Mucosa of stomach (tissue), 1 donor: ENCODE results near the gene MEF2C.

Experiments
- H3K27me3 ChIP-seq: one replicate; pipeline ENCODE4 v1.7.0; 2013; ENCODE audit warnings: mild to moderate bottlenecking, low read length; ENCODE audit not compliant: control insufficient read depth, insufficient read depth
- H3K36me3 ChIP-seq: one replicate; pipeline ENCODE4 v1.7.0; 2013; ENCODE audit warnings: low read length; ENCODE audit not compliant: control insufficient read depth, insufficient read depth
- H3K4me1 ChIP-seq: one replicate; pipeline ENCODE4 v1.7.0; 2013; ENCODE audit warnings: mild to moderate bottlenecking, low read length; ENCODE audit not compliant: control insufficient read depth, insufficient read depth
- H3K4me3 ChIP-seq: one replicate; pipeline ENCODE4 v1.7.0; 2013; ENCODE audit warnings: low read length
- H3K9ac ChIP-seq: one replicate; pipeline ENCODE4 v1.7.0; 2013; ENCODE audit warnings: mild to moderate bottlenecking, low read length, moderate library complexity
- H3K9me3 ChIP-seq: one replicate; pipeline ENCODE4 v1.7.0; 2013; ENCODE audit warnings: mild to moderate bottlenecking, low read length, moderate library complexity; ENCODE audit not compliant: control insufficient read depth
- donor health status: Pancreatic carcinoma.

Gene MEF2C

DNA sequence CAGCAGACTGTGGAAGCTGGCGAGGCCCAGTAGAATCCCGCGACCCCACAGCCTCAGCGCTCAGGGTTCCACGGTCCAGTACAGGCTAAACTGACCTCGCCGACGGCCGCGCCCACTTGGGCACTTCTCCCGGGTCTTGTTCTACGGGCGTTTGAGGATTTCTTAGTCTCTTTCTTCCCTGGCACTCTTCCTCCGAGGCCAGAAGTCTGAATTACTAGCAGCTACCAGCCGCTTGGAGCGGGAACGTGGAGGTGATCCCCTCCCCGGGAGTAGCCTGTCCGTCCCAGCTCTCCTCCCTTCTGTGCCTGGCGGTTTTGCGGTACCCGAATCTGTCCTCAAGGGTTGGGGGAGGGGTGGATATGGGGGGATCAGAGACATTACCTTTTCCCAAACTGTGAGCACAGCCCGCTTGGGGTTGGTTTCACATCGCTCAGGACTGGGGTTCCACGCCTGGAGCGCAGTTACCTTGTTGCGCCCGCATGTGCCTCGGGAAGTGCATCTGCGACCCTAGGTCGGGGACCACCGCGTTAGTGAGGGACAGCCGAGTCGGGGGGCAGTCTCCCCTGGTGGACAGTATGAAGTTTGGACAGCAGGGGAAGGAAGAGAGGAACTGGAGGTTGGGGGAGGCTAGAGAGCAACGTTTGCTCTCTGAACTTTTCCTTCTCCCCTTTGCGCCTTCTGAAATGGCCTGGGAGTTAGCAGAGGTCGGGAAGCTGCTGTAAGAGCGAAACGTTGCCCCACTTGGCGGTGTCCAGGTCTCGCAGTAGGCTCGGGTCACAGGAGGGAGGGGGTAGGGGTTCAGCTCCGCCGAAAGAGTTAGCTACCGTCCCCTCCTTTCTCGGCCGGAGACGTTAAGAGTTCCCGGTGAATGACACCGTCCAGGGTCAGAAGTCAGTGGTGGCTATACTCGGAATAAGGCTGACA, 190.8 kb downstream of the MEF2C start:
- H3K9me3 ChIP-seq = no peaks in the 10 kb centered on the region
- H3K27me3 ChIP-seq = peaks cover 92% of the 10 kb centered on the region
- peaks cover 5% of the 10 kb centered on the region for H3K4me1 ChIP-seq
- no peak overlapping the region for H3K4me3 ChIP-seq
- H3K9ac ChIP-seq = no peak overlapping the region
- no peaks in the 10 kb centered on the region for H3K36me3 ChIP-seq

DNA sequence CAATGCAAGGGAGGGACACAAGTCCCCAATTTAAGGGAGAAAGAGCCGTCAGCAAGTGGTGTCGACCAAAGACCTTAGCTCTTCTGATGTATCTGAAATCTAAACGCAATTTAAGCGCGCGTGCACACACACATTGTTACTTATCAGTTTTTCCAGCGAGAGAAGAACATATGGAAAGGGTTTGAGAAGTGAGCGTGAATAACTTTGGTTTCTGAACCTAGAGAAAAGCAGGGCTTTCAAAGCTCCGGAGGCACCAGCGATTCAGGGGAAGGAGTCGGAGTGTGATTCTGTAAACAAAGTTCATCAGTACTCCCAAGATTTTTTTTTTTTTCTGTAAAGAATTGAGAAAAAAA, 191.8 kb downstream of the MEF2C start:
- H3K36me3 ChIP-seq = no peaks in the 10 kb centered on the region
- H3K27me3 ChIP-seq = peaks cover 98% of the 10 kb centered on the region
- no peak overlapping the region for H3K4me3 ChIP-seq
- H3K9ac ChIP-seq = no peak overlapping the region
- peaks cover 5% of the 10 kb centered on the region for H3K4me1 ChIP-seq
- no peaks in the 10 kb centered on the region for H3K9me3 ChIP-seq

DNA sequence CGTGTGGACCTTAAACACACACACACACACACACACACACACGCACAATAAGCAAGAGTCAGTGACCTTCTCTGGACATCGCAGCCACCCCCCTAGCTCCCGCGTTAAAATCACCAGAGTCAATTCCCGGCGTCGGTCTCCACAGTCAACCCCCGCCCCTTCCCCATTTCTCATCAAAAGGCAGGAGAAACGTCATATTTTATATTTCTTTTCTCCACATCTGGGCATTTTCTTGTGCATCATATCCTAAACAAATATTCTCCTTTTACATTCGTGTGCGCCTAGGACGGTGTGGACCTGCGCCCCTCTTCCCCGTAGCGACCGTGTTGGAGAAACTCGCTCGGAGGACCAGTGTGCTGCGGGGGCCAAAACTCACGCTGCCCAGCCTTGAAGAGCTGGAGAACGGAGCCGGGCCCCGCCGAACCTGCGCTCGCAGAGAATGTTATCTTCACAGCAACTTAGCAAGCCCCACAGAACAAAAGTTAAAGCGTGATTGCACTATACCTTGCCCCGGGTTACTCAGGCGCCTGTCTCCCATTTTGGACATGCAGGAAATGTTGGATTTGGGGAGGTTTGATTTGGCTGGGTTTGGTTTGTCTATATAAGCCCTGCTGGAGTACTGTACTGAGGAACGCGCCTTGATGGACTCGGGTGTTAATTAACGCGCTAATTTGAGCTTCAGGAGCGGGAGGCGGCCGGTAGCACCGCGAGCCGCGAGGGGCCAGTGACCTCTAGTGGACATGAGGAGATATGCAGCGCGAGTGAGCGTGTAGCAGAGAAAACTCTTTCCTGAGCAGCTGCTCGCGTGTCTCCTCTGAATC, 192.4 kb downstream of the MEF2C start:
- H3K4me1 ChIP-seq = peaks cover 5% of the 10 kb centered on the region
- peaks cover 98% of the 10 kb centered on the region for H3K27me3 ChIP-seq
- H3K36me3 ChIP-seq = no peaks in the 10 kb centered on the region
- H3K9ac ChIP-seq = no peak overlapping the region
- no peaks in the 10 kb centered on the region for H3K9me3 ChIP-seq
- H3K4me3 ChIP-seq = no peak overlapping the region

DNA sequence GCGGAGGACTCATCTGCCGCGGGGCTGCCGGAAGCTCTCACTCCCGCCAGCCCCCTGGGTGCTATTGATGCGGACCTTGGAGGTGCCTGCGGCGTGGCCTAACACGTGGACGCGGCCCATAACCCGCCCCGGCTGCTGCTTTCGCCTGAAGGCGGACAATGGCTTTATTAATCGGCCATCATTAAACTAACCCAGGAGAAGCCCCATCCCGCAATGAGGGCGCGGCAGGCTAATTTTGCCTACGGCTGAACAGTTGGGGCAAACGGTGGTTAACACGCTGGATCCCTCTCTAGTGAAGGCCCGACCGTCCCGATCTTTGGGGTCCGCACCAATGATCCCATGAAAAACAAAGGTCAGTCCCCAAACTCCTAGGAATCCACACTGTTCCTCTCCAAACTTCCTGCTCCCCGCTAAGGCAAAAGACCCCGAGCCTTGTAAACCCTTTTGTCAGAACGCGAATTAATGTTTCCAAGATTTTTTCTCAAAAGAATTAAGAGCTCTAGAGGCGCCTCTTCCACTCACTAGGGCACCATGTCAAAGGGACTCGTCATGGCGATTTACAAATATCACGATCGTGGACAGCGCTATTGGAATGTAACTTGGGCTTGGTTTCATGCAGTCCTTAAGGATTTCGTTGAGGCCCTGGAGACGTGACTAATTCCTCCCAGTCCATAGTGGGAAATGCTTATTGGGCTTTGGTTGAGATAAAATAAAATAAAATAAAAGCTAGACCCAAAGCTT, 193.1 kb downstream of the MEF2C start:
- Histone ChIP-seq H3K36me3 (no peaks in the 10 kb centered on the region), H3K9me3 (no peaks in the 10 kb centered on the region), H3K27me3 (peaks cover 100% of the 10 kb centered on the region), H3K9ac (no peak overlapping the region), H3K4me3 (no peak overlapping the region), H3K4me1 (peaks cover 5% of the 10 kb centered on the region)

DNA sequence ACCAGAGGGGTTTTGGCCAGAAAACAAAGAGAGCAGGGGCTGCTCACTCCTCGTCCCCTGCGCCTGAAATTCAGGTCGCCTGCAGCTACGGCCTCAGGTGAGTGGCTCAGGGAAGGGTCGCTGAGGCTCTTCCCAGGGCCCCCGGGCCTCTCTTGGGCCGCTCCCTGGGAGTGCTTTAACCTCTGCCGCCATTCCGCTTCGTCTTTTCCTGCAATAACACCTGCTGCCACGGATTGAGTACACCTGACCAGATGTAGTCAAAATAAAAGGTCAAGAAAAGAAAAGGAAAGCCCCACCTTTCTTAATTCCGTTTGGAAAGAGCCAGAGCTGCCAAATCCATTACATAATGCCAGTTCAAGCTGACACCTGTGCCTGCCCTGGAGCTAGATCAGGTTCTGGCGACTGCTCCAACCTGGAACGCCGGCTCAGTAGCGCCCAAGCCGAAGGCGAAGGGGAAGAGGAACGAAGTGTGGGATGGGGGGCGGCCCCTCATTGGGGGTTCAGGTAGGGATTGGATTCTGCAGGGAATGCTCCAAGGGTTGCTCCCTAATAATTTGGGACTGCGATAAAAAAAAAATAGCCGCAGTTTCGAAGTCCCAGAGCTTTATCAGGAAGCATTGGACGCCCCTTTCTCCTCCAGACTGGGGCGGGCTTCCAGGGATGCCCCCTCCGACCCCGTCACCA, 193.9 kb downstream of the MEF2C start:
- peaks cover 5% of the 10 kb centered on the region for H3K4me1 ChIP-seq
- peaks cover 100% of the 10 kb centered on the region for H3K27me3 ChIP-seq
- H3K4me3 ChIP-seq = no peak overlapping the region
- H3K9ac ChIP-seq = no peak overlapping the region
- no peaks in the 10 kb centered on the region for H3K9me3 ChIP-seq
- no peaks in the 10 kb centered on the region for H3K36me3 ChIP-seq

DNA sequence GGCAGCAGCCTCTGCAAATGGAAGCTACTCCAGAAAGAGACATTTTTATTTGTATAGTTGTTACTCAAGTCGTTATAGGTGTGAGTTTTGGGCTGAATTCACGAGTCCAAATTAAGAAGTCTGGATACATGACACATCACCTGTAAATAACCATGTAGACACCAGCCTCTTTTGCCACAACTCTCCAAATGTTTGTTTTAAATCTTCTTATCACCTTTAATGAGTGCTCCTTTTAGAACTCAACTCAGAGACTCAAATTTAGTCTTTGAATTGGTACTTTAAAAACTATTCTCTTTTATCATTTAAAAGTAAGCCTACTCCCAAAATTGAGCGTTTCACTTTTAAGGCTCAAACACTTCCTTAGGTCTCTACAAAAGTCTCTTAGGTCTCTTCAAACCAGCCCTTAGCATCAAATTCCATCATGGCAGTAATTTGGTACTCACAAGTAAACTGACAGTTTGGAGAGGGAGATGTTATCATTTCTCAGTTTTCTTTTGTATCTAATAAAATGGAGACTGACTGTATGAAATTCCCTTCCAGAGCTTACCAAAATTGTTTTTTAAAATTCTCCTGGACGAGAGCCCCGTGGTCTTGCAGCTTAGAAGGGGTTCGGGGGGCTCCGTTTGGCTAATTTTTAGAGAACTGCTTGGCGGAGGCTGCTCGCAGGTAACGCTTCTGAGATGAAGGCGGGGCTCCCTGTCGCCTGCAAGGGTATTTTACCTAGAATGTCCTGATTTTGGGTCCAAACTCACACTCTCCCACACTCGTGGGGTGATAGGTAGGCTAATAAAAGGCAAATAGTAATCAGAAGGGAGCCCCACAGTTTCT, 194.6 kb downstream of the MEF2C start:
- Histone ChIP-seq H3K9me3 (no peaks in the 10 kb centered on the region), H3K4me1 (peaks cover 5% of the 10 kb centered on the region), H3K4me3 (no peak overlapping the region), H3K27me3 (peaks cover 100% of the 10 kb centered on the region), H3K9ac (no peak overlapping the region), H3K36me3 (no peaks in the 10 kb centered on the region)

DNA sequence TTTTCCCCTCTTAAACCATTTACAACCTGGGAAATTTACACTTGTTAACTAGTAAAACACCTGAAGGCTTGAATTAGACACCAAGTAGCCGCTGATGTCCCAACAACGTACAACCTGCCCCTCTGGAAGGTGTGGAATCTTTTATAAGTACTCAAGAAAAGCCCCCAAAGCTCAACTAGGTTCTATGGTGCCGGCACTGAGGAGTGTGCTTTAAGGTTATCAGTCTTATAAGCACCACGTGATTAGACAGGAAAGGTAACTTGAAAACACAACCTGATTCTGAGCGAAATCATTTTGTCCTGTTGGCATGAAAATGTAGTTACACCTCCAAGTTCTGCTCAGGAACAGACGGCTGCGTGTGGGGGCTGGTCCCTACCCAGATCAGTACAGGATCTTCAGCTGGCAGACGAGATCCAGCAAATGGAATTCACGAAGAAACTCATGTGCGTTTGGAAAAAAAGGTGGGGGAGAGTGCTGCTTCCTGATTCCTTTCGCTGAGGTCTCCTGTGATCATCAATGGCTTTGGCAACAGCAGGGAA, 195.5 kb downstream of the MEF2C start:
- Histone ChIP-seq H3K9ac (no peak overlapping the region), H3K36me3 (no peaks in the 10 kb centered on the region), H3K27me3 (peaks cover 100% of the 10 kb centered on the region), H3K4me1 (peaks cover 5% of the 10 kb centered on the region), H3K4me3 (no peak overlapping the region), H3K9me3 (no peaks in the 10 kb centered on the region)

DNA sequence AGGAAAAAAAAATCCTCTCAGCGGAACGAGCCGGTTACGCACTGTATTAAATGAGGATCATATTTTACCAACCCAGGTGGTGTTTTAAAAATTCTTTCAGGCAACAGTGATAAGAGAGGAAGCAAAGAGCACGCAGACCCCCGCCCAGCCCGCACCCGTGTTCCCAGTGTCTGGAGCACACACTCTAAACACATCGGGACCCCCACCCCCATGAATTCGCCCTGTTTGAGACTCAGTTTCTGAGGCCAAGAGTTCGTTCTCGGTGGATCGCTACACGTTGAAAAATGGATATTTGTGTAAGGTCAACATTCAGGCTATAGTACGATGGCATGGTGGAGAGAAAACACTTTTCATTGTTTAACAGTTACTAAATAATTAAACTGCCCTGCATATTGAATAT, 196.3 kb downstream of the MEF2C start:
- H3K4me1 ChIP-seq = no peaks in the 10 kb centered on the region
- no peaks in the 10 kb centered on the region for H3K9me3 ChIP-seq
- H3K9ac ChIP-seq = no peak overlapping the region
- H3K36me3 ChIP-seq = no peaks in the 10 kb centered on the region
- peaks cover 98% of the 10 kb centered on the region for H3K27me3 ChIP-seq
- no peak overlapping the region for H3K4me3 ChIP-seq

DNA sequence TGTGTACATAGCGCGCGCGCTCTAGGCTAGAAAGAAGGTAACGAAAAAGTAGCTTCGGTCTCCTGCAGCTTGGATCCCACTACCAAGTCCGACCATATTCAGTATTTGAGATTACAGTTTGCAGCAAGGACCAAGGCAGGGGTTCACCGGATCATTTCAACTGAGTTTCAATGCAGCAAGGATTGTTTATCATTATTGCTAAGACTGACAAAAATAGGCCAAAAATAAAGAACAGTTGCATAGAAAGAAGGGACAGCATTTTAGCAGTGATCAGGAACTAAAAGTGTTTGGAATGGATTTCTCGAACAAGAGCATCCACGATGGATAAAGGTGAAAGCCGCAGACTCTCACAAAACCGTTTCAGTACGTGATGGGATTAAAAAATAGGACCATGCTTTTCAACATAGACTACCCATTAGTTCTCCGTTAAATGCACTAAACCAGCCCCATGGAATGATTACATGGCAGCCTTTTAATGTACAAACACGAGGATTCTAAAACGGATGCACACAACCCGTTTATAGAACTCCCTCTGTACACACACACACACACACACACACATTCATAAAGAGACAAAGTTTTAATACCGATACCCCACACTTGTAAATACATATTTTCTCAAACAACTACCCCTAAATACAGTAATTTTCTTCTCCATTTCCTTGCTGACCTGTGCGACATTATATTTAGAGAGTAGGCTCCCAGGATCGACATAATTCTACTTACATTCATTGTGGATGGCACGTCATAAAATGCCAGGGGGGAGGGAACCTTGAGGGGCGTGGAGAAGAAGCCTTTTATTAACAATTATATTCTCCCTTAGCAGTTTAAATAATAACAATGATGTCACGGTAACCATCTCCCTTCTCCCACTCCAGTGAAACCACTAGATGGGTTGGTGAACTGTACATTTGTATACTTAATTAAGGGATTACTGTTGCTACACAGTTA, 197.1 kb downstream of the MEF2C start:
- Histone ChIP-seq H3K9ac (no peak overlapping the region), H3K27me3 (peaks cover 98% of the 10 kb centered on the region), H3K4me1 (no peaks in the 10 kb centered on the region), H3K36me3 (no peaks in the 10 kb centered on the region), H3K4me3 (no peak overlapping the region), H3K9me3 (no peaks in the 10 kb centered on the region)

DNA sequence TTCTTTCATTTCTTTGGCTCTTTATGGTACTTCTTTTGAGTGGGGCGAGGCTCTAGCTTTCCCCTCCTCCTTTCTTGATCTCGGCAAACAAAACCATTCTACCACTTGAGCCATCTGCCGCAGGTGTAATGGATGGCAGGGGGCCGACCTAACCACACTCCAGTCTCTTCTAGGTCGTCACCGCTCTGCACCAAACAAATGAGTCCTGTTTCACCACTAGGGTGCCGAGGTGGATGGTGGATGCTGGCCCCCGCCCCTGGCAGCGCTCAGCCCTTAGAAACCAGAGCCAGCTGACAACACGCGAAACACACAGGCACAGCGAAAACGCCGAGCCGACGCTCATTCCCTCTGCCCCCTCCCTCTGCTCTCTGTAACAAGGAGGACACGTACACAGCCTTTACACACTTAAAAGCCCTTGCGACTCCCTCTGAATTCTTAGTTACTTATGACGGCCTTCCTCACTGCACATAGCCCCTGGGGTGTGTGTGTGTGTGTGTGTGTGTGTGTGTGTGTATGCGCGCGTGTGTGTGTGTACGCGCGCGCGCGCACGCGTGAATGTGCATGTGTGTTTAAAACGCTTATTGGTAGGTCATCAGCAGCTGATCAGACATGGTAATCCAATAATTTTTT, 199.4 kb downstream of the MEF2C start:
- Histone ChIP-seq H3K9me3 (no peaks in the 10 kb centered on the region), H3K27me3 (peaks cover 98% of the 10 kb centered on the region), H3K9ac (no peak overlapping the region), H3K4me3 (no peak overlapping the region), H3K36me3 (no peaks in the 10 kb centered on the region), H3K4me1 (no peaks in the 10 kb centered on the region)
